Panc1 (cell line): Measurements from ENCODE around the gene RAPSN. TPM values are rescaled to one million over a fixed set of nuclear protein-coding genes. Genes with fewer than 3 reads are reported as not detected.

Experiments
- ATAC-seq: fragments of 200-7000 bp; cut with Tn5 transposase; 2 replicates; pipeline ENCODE4 v1.9.1; 2020; ENCODE audit warnings: mild to moderate bottlenecking, moderate library complexity
- BruUV-seq: library from RNA; stranded (reverse); fragments of 400-500 nt; replicated peaks from 2 replicates; lab custom pipeline; 2021; lab: Mats Ljungman, UMichigan
- CTCF ChIA-PET: fragments of 300-600 bp; sonication (Branson Sonifier 250); formaldehyde crosslinking; loops from one replicate; lab custom pipeline; 2022; ENCODE audit warnings: antibody characterized with exemption; lab: Charles Lee
- POLR2A ChIA-PET: fragments of 300-600 bp; sonication (Branson Sonifier 250); formaldehyde crosslinking; loops from one replicate; lab custom pipeline; 2022; ENCODE audit warnings: antibody characterized with exemption; lab: Charles Lee
- DNase-seq: peaks from one replicate; pipeline ENCODE4 v3.0.0-alpha.2; 2010; ENCODE audit warnings: low read depth, low spot score
- H3K27ac ChIP-seq: 2 replicates; pipeline ENCODE4 v1.5.1; 2011; ENCODE audit warnings: mild to moderate bottlenecking, low read length, inconsistent platforms
- H3K27me3 ChIP-seq: fragments of 200-500 bp; sonication (Bioruptor generic); 2 replicates; pipeline ENCODE4 v1.6.0; 2014; ENCODE audit warnings: low read length, inconsistent platforms; ENCODE audit not compliant: control insufficient read depth, insufficient read depth
- H3K36me3 ChIP-seq: fragments of 200-500 bp; sonication (Bioruptor generic); 2 replicates; pipeline ENCODE4 v1.5.1; 2014; ENCODE audit warnings: inconsistent platforms, mild to moderate bottlenecking, low read length, moderate library complexity; ENCODE audit not compliant: control insufficient read depth, insufficient read depth
- H3K4me1 ChIP-seq: 2 replicates; pipeline ENCODE4 v1.5.1; 2011; ENCODE audit warnings: inconsistent platforms, mild to moderate bottlenecking, low read length, moderate library complexity; ENCODE audit not compliant: control insufficient read depth, insufficient read depth
- H3K4me3 ChIP-seq, 2 experiments: 2 replicates each; pipeline ENCODE4 v1.5.1; 2011 to 2012; ENCODE audit warnings: low read depth in 2 of 2, low read length in 2 of 2, mild to moderate bottlenecking in 2 of 2, inconsistent platforms in 1 of 2, moderate library complexity in 1 of 2
- H3K9me3 ChIP-seq: fragments of 200-500 bp; sonication (Bioruptor generic); 2 replicates; pipeline ENCODE4 v1.5.1; 2014; ENCODE audit warnings: low read depth, mild to moderate bottlenecking, inconsistent platforms, low read length, moderate library complexity; ENCODE audit not compliant: control insufficient read depth, insufficient read depth
- POLR2AphosphoS5 ChIP-seq: IDR thresholded peaks from 2 replicates; pipeline ENCODE4 v1.6.1; 2012; ENCODE audit warnings: mild to moderate bottlenecking, low read depth, low read length, moderate library complexity
- SIN3A ChIP-seq: IDR thresholded peaks from 2 replicates; pipeline ENCODE4 v1.6.1; 2012; ENCODE audit warnings: low read depth, mild to moderate bottlenecking, low read length, moderate library complexity, borderline replicate concordance; ENCODE audit not compliant: insufficient read depth
- TCF7L2 ChIP-seq: IDR thresholded peaks from 2 replicates; pipeline ENCODE4 v1.6.1; 2011; ENCODE audit warnings: mild to moderate bottlenecking, low read depth, low read length, inconsistent platforms
- in situ Hi-C: cut with HindIII; loops from 2 replicates; pipeline ENCODE4 v1.10.0; 2016; ENCODE audit warnings: low sequenced_read_pairs, low pct_unique_long_range_greater_than_20kb
- intact Hi-C: fragments of 100-400 bp; cut with micrococcal nuclease; formaldehyde crosslinking; loops from one replicate; pipeline ENCODE4 v1.10.0; 2022; ENCODE audit not compliant: unreplicated experiment
- total RNA-seq: library from RNA; stranded (reverse); gene quantifications from one replicate; pipeline ENCODE4 v1.2.1, GENCODE V29; 2021; ENCODE audit not compliant: unreplicated experiment
- TF ChIP-seq, protein P1 (sequence below), 2 experiments: IDR thresholded peaks; 2 replicates each; pipeline ENCODE4 v1.6.1; 2011 to 2012; ENCODE audit warnings: low read depth in 2 of 2, control low read depth in 1 of 2, low read length in 1 of 2, mild to moderate bottlenecking in 1 of 2, moderate library complexity in 1 of 2; ENCODE audit not compliant: insufficient read depth in 1 of 2
- TF ChIP-seq, protein P2 (sequence below): fragments of 450-650 bp; IDR thresholded peaks from 2 replicates; pipeline ENCODE4 v1.5.1; 2017; ENCODE audit warnings: mild to moderate bottlenecking

RAPSN gene
- total RNA-seq, 1 experiment from 2014 or later, result 1.8 TPM

DNA sequence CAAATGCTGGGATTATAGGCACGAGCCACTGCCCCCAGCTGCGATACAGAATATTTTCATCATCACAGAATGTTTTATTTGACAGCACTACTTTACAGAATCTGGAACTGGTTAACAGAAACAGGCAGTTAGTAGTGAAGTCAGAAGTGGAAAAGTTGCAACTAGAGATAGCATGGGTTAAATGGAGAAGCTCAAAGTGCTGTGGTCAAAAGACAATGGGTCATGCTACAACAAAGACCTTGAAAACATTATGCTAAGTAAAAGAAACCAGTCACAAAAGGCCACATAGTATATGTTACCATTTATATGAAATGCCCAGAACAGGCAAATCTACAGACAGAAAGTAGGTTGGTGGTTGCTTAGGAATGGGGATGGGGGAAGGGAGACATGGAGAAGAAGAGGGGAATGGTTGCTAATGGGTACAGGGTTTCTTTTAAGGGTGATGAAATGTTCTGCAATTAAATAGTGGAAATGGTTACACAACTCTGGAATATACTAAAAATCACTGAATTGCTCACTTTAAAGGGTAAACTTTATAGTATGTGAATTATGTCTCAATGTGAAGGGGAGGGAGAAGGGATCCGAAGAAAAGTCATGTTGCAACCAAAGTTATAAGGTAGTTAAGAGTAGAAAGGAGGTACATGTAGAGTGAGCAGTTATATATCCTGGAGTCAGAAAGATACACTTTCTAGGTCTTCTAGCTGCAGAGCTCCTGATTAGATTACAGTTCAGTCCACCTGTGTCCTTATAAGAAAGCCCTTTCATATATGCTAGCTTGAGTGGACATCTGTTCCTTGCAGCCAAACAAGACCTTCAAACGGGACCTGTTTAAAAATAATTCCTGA lies 46.3 kb upstream of the RAPSN start:
- in situ Hi-C loops (no loop called here), intact Hi-C loops (no loop called here)
- ChIA-PET CTCF (interaction anchor here (0.5 kb wide), 1 partner anchor 50 kb away, joined by 5 read pairs; no protein-coding TSS in a partner anchor), POLR2A (no interaction called here)
- no peaks in the 10 kb centered on the region for H3K27me3 ChIP-seq
- peaks cover 11% of the 10 kb centered on the region for H3K4me1 ChIP-seq
- H3K9me3 ChIP-seq, result no peaks in the 10 kb centered on the region
- DNase-seq, result no peak
- no peak; the same call in 1 of the 2 replicates for ATAC-seq
- no peak overlapping the region for H3K4me3 ChIP-seq
- BruUV-seq, result TSS peak; percentile 7
- H3K36me3 ChIP-seq, result peaks cover 9% of the 10 kb centered on the region
- TF ChIP-seq, protein P1, sequence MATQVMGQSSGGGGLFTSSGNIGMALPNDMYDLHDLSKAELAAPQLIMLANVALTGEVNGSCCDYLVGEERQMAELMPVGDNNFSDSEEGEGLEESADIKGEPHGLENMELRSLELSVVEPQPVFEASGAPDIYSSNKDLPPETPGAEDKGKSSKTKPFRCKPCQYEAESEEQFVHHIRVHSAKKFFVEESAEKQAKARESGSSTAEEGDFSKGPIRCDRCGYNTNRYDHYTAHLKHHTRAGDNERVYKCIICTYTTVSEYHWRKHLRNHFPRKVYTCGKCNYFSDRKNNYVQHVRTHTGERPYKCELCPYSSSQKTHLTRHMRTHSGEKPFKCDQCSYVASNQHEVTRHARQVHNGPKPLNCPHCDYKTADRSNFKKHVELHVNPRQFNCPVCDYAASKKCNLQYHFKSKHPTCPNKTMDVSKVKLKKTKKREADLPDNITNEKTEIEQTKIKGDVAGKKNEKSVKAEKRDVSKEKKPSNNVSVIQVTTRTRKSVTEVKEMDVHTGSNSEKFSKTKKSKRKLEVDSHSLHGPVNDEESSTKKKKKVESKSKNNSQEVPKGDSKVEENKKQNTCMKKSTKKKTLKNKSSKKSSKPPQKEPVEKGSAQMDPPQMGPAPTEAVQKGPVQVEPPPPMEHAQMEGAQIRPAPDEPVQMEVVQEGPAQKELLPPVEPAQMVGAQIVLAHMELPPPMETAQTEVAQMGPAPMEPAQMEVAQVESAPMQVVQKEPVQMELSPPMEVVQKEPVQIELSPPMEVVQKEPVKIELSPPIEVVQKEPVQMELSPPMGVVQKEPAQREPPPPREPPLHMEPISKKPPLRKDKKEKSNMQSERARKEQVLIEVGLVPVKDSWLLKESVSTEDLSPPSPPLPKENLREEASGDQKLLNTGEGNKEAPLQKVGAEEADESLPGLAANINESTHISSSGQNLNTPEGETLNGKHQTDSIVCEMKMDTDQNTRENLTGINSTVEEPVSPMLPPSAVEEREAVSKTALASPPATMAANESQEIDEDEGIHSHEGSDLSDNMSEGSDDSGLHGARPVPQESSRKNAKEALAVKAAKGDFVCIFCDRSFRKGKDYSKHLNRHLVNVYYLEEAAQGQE (IDR thresholded peaks at IDR 0.05; ENCODE audit: insufficient read depth in 1 of 2, low read depth in 2 of 2, low read length in 1 of 2), result no peak
- TF ChIP-seq TCF7L2 (no peak), SIN3A (no peak), POLR2AphosphoS5 (no peak)
- TF ChIP-seq, protein P2, sequence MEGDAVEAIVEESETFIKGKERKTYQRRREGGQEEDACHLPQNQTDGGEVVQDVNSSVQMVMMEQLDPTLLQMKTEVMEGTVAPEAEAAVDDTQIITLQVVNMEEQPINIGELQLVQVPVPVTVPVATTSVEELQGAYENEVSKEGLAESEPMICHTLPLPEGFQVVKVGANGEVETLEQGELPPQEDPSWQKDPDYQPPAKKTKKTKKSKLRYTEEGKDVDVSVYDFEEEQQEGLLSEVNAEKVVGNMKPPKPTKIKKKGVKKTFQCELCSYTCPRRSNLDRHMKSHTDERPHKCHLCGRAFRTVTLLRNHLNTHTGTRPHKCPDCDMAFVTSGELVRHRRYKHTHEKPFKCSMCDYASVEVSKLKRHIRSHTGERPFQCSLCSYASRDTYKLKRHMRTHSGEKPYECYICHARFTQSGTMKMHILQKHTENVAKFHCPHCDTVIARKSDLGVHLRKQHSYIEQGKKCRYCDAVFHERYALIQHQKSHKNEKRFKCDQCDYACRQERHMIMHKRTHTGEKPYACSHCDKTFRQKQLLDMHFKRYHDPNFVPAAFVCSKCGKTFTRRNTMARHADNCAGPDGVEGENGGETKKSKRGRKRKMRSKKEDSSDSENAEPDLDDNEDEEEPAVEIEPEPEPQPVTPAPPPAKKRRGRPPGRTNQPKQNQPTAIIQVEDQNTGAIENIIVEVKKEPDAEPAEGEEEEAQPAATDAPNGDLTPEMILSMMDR, result no peak
- H3K27ac ChIP-seq, result no peak overlapping the region

DNA sequence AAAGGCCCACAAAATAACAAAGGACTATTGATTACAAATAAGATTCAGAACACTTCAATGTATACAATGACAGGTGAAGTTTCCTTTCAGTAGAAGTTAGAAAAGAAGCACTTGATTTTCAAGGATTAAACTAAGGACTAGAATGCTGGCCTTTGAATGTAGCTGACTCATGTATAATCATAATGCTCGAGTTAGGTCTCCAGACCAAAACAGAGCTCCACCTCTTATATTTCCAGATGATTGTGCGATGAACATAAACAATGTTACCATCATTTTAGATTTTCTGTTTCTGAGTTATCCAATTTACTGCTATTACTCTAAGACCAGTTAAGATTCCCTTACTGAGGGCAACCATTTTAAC lies 40.4 kb upstream of the RAPSN start:
- in situ Hi-C loops, result no loop called here
- no peak for ATAC-seq
- Histone ChIP-seq H3K4me1 (no peaks in the 10 kb centered on the region), H3K27ac (no peak overlapping the region), H3K27me3 (no peaks in the 10 kb centered on the region), H3K4me3 (no peak overlapping the region), H3K36me3 (peaks cover 29% of the 10 kb centered on the region), H3K9me3 (no peaks in the 10 kb centered on the region)
- no TSS peak for BruUV-seq
- TF ChIP-seq SIN3A (no peak), TCF7L2 (no peak), POLR2AphosphoS5 (no peak)
- TF ChIP-seq, protein P1 (IDR thresholded peaks at IDR 0.05; ENCODE audit: insufficient read depth in 1 of 2, low read depth in 2 of 2, low read length in 1 of 2), result no peak
- TF ChIP-seq, protein P2, result no peak
- intact Hi-C loops, result no loop called here
- POLR2A ChIA-PET, result no interaction called here
- CTCF ChIA-PET, result no interaction called here
- DNase-seq, result no peak
